H1 (cell line): Measurements from ENCODE around the gene UBASH3A. TPM values are rescaled to one million over a fixed set of nuclear protein-coding genes. Genes with fewer than 3 reads are reported as not detected.

Source experiments
- ATF2 ChIP-seq: IDR thresholded peaks from 2 replicates; pipeline ENCODE4 v1.6.1; 2012; ENCODE audit warnings: low read length, inconsistent platforms
- FOSL1 ChIP-seq: IDR thresholded peaks from 2 replicates; pipeline ENCODE4 v1.6.1; 2011; ENCODE audit warnings: mild to moderate bottlenecking, low read depth, low read length, moderate library complexity; ENCODE audit not compliant: insufficient read depth
- RBBP5 ChIP-seq: IDR thresholded peaks from 2 replicates; pipeline ENCODE4 v1.7.1; 2012; ENCODE audit warnings: low read depth, mild to moderate bottlenecking, inconsistent platforms, low read length, moderate library complexity, borderline replicate concordance
- SIRT6 ChIP-seq: IDR thresholded peaks from one replicate; pipeline ENCODE4 v1.7.1; 2012; ENCODE audit warnings: low read length, inconsistent platforms
- SP2 ChIP-seq: IDR thresholded peaks from 2 replicates; pipeline ENCODE4 v1.6.1; 2012; ENCODE audit warnings: mild to moderate bottlenecking, low read length, inconsistent platforms
- SP4 ChIP-seq: IDR thresholded peaks from 2 replicates; pipeline ENCODE4 v1.6.1; 2012; ENCODE audit warnings: low read length, inconsistent platforms
- SRF ChIP-seq: IDR thresholded peaks from 2 replicates; pipeline ENCODE4 v1.6.1; 2011; ENCODE audit warnings: mild to moderate bottlenecking, low read depth, low read length, moderate library complexity
- TAF7 ChIP-seq: optimal IDR thresholded peaks from 2 replicates; pipeline ENCODE3; 2011; ENCODE audit warnings: low read depth, mild to moderate bottlenecking, inconsistent platforms, low read length, moderate library complexity, borderline replicate concordance
- polyA plus RNA-seq, 7 experiments: library from polyadenylated mRNA; depleted of rRNA in 3 of 7; stranded (reverse) in 5 of 7; unstranded in 2 of 7; fragments of >200 nt in 5 of 7; fragments of 200-250 nt in 2 of 7; gene quantifications; 1 replicate in 5 of 7; 2 replicates in 1 of 7; 4 replicates in 1 of 7; pipeline versions ENCODE4 v1.2.1 to v1.2.3, GENCODE V29; 2011 to 2013; ENCODE audit warnings: missing spikeins in 2 of 7, mixed read lengths in 2 of 7
- total RNA-seq: library from RNA; stranded (reverse); fragmentation: NEBNext Ultra II Directional; extraction: Animal tissue kit (Norgen Biotek cat#: 25700); gene quantifications from 2 replicates; pipeline ENCODE4 v1.2.1, GENCODE V29; 2021
- TF ChIP-seq, protein P1 (sequence below): fragments of 300-600 bp; sonication (generic); IDR thresholded peaks from 2 replicates; pipeline ENCODE4 v1.7.1; 2012; ENCODE audit warnings: low read length, moderate library complexity, mild to moderate bottlenecking, inconsistent platforms; ENCODE audit not compliant: insufficient replicate concordance

The UBASH3A gene
- total and polyA plus RNA-seq, 2 of the 8 experiments (the other 6 are each of a cell fraction or from before 2014, with no cell fraction given): not detected

DNA sequence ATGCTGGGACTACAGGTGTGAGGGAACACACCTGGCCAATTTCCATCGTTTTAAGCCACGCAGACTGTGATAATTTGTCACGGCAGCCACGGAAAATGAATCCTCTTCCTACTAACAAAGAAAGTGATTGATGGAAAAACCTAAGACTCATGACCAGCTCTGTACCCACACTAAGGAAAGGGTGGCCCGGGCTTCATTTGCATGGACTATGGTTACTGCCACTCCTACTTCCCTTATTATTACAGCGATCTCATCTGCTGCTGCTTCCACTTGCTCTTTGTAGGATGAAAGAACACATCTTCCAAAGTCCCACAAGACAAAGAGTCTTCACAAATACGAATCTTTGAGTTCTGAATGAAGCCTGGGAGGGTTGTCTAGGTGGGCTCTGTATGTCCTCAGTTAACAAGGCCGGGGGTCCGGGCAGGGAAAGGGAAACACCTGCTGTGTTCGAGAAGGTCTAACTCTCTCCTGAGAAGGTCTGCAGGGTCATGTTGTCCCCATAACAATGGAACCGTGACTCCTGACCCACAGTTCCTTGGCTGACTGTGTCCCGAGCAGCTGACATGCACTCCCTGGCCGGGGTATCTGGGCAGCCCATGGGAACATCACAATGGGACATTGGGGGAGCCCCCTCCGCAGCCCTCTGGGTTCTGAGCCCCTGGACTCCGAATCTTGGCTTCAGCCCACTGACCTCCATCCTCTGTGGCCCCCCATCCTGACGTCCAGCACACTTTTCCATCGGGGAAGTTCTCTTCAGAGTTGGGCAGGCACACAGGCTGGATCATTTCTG is 24.1 kb upstream of the UBASH3A start (continued):
- TF ChIP-seq, protein P1, sequence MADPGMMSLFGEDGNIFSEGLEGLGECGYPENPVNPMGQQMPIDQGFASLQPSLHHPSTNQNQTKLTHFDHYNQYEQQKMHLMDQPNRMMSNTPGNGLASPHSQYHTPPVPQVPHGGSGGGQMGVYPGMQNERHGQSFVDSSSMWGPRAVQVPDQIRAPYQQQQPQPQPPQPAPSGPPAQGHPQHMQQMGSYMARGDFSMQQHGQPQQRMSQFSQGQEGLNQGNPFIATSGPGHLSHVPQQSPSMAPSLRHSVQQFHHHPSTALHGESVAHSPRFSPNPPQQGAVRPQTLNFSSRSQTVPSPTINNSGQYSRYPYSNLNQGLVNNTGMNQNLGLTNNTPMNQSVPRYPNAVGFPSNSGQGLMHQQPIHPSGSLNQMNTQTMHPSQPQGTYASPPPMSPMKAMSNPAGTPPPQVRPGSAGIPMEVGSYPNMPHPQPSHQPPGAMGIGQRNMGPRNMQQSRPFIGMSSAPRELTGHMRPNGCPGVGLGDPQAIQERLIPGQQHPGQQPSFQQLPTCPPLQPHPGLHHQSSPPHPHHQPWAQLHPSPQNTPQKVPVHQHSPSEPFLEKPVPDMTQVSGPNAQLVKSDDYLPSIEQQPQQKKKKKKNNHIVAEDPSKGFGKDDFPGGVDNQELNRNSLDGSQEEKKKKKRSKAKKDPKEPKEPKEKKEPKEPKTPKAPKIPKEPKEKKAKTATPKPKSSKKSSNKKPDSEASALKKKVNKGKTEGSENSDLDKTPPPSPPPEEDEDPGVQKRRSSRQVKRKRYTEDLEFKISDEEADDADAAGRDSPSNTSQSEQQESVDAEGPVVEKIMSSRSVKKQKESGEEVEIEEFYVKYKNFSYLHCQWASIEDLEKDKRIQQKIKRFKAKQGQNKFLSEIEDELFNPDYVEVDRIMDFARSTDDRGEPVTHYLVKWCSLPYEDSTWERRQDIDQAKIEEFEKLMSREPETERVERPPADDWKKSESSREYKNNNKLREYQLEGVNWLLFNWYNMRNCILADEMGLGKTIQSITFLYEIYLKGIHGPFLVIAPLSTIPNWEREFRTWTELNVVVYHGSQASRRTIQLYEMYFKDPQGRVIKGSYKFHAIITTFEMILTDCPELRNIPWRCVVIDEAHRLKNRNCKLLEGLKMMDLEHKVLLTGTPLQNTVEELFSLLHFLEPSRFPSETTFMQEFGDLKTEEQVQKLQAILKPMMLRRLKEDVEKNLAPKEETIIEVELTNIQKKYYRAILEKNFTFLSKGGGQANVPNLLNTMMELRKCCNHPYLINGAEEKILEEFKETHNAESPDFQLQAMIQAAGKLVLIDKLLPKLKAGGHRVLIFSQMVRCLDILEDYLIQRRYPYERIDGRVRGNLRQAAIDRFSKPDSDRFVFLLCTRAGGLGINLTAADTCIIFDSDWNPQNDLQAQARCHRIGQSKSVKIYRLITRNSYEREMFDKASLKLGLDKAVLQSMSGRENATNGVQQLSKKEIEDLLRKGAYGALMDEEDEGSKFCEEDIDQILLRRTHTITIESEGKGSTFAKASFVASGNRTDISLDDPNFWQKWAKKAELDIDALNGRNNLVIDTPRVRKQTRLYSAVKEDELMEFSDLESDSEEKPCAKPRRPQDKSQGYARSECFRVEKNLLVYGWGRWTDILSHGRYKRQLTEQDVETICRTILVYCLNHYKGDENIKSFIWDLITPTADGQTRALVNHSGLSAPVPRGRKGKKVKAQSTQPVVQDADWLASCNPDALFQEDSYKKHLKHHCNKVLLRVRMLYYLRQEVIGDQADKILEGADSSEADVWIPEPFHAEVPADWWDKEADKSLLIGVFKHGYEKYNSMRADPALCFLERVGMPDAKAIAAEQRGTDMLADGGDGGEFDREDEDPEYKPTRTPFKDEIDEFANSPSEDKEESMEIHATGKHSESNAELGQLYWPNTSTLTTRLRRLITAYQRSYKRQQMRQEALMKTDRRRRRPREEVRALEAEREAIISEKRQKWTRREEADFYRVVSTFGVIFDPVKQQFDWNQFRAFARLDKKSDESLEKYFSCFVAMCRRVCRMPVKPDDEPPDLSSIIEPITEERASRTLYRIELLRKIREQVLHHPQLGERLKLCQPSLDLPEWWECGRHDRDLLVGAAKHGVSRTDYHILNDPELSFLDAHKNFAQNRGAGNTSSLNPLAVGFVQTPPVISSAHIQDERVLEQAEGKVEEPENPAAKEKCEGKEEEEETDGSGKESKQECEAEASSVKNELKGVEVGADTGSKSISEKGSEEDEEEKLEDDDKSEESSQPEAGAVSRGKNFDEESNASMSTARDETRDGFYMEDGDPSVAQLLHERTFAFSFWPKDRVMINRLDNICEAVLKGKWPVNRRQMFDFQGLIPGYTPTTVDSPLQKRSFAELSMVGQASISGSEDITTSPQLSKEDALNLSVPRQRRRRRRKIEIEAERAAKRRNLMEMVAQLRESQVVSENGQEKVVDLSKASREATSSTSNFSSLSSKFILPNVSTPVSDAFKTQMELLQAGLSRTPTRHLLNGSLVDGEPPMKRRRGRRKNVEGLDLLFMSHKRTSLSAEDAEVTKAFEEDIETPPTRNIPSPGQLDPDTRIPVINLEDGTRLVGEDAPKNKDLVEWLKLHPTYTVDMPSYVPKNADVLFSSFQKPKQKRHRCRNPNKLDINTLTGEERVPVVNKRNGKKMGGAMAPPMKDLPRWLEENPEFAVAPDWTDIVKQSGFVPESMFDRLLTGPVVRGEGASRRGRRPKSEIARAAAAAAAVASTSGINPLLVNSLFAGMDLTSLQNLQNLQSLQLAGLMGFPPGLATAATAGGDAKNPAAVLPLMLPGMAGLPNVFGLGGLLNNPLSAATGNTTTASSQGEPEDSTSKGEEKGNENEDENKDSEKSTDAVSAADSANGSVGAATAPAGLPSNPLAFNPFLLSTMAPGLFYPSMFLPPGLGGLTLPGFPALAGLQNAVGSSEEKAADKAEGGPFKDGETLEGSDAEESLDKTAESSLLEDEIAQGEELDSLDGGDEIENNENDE: no peak
- TF ChIP-seq SP4 (no peak), SRF (no peak), RBBP5 (no peak), FOSL1 (no peak), ATF2 (no peak), TAF7 (no peak), SIRT6 (no peak), SP2 (no peak)
